K562 (cell line): Measurements from ENCODE around the gene PODXL. TPM values are rescaled to one million over a fixed set of nuclear protein-coding genes. Genes with fewer than 3 reads are reported as not detected.

Experiments
- ATAC-seq: fragments of 200-7000 bp; cut with Tn5 transposase; 3 replicates; pipeline ENCODE4 v1.9.1; 2020; ENCODE audit warnings: moderate library complexity
- BruUV-seq: library from RNA; stranded (reverse); fragments of 400-500 nt; replicated peaks from 2 replicates; lab custom pipeline; 2021; lab: Mats Ljungman, UMichigan
- CTCF ChIA-PET: fragments of 300-600 bp; formaldehyde crosslinking; extraction: SDS; loops from one replicate; lab custom pipeline; 2021; ENCODE audit warnings: low intra/inter-chr PET ratio; lab: Yijun Ruan, JAX
- POLR2A ChIA-PET: fragments of 300-600, 350-650 bp; sonication (Branson Sonifier 250); formaldehyde crosslinking; extraction: SDS; loops from one replicate; lab custom pipeline; 2021; ENCODE audit warnings: antibody characterized with exemption, inconsistent platforms; lab: Yijun Ruan, JAX
- DNase-seq, 4 experiments: peaks; one replicate each; pipeline versions ENCODE4 v3.0.0 to v3.0.0-alpha.2; 2011 to 2018; ENCODE audit warnings: low spot score in 3 of 4, mixed read lengths in 3 of 4; ENCODE audit errors: extremely low read depth in 1 of 4
- FAIRE-seq: peaks from 2 replicates; lab custom pipeline; 2011; peaks lifted over from hg19 to GRCh38; lab: Jason Lieb, UNC
- H2AFZ ChIP-seq: 2 replicates; pipeline ENCODE4 v1.6.0; 2011; ENCODE audit warnings: low read depth, low read length, control low read depth, inconsistent platforms
- H3K27ac ChIP-seq: fragments of 200-600 bp; 3 replicates; pipeline ENCODE4 v1.8.0; 2011; ENCODE audit warnings: low read depth, mild to moderate bottlenecking, control low read depth, inconsistent platforms, low read length, moderate library complexity, mixed read lengths; ENCODE audit errors: extremely low read depth
- H3K27me3 ChIP-seq, 2 experiments: fragments of 300-600 bp in 1 of 2; 2 replicates in 1 of 2; 3 replicates in 1 of 2; pipeline versions ENCODE4 v1.6.0 to v1.8.0; 2011; ENCODE audit warnings: inconsistent platforms in 2 of 2, low read length in 2 of 2, mild to moderate bottlenecking in 1 of 2, mixed read lengths in 1 of 2, moderate library complexity in 1 of 2; ENCODE audit not compliant: control insufficient read depth in 2 of 2, insufficient read depth in 2 of 2
- H3K36me3 ChIP-seq: fragments of 300-600 bp; 3 replicates; pipeline ENCODE4 v1.8.0; 2011; ENCODE audit warnings: mild to moderate bottlenecking, low read length, inconsistent platforms; ENCODE audit not compliant: control insufficient read depth, insufficient read depth
- H3K4me1 ChIP-seq, 2 experiments: fragments of 200-600 bp in 1 of 2; replicated peaks in 1 of 2; 2 replicates in 1 of 2; 3 replicates in 1 of 2; pipeline versions ENCODE4 v1.5.1 to v1.8.0; 2011; ENCODE audit warnings: inconsistent platforms in 2 of 2, low read length in 2 of 2, mild to moderate bottlenecking in 1 of 2, mixed read lengths in 1 of 2, moderate library complexity in 1 of 2; ENCODE audit not compliant: control insufficient read depth in 2 of 2, insufficient read depth in 2 of 2
- H3K4me2 ChIP-seq: 2 replicates; pipeline ENCODE4 v1.6.1; 2011; ENCODE audit warnings: low read length, control low read depth, inconsistent platforms, mixed read lengths; ENCODE audit not compliant: insufficient read depth
- H3K4me3 ChIP-seq: fragments of 200-600 bp; sonication (generic), shearing (Covaris generic); 2 replicates; pipeline ENCODE4 v1.5.1; 2016; ENCODE audit warnings: control low read depth, inconsistent platforms
- H3K79me2 ChIP-seq: fragments of 200-600 bp; 3 replicates; pipeline ENCODE4 v1.8.0; 2011; ENCODE audit warnings: low read length, inconsistent platforms; ENCODE audit not compliant: control insufficient read depth, insufficient read depth
- H3K9ac ChIP-seq, 2 experiments: 2 replicates each; pipeline versions ENCODE4 v1.6.0 to v1.6.1; 2011; ENCODE audit warnings: low read depth in 2 of 2, low read length in 2 of 2, control low read depth in 1 of 2, inconsistent platforms in 1 of 2, mild to moderate bottlenecking in 1 of 2, mixed read lengths in 1 of 2; ENCODE audit not compliant: insufficient read depth in 1 of 2
- H3K9me1 ChIP-seq: one replicate; pipeline ENCODE4 v1.6.0; 2011; ENCODE audit warnings: inconsistent platforms, mild to moderate bottlenecking, low read length, moderate library complexity; ENCODE audit not compliant: control insufficient read depth, insufficient read depth
- H3K9me3 ChIP-seq: replicated peaks from 2 replicates; pipeline ENCODE4 v1.5.1; 2011; ENCODE audit warnings: low read depth, low read length, inconsistent platforms; ENCODE audit not compliant: control insufficient read depth, insufficient read depth
- H4K20me1 ChIP-seq: replicated peaks from 2 replicates; pipeline ENCODE4 v1.6.1; 2011; ENCODE audit warnings: low read length, inconsistent platforms, mixed read lengths; ENCODE audit not compliant: control insufficient read depth, insufficient read depth
- ELF1 ChIP-seq: fragments of 200-800 bp; sonication (Bioruptor generic); IDR thresholded peaks from 2 replicates; pipeline ENCODE4 v1.6.1; 2016; ENCODE audit warnings: missing genetic modification characterization, missing compliant biosample characterization
- GABPB2 ChIP-seq: fragments of 250-450 bp; sonication (Bioruptor Pico); conservative IDR thresholded peaks from 2 replicates; pipeline ENCODE4 v1.5.1; 2021; ENCODE audit warnings: mild to moderate bottlenecking
- ID3 ChIP-seq, 2 experiments: fragments of 250-450 bp in 1 of 2; fragments of 450-650 bp in 1 of 2; sonication (Bioruptor Pico) in 1 of 2; IDR thresholded peaks; 2 replicates each; pipeline versions ENCODE4 v1.6.1 to v1.8.0; 2016 to 2021; ENCODE audit warnings: mild to moderate bottlenecking in 2 of 2, moderate library complexity in 2 of 2, missing compliant biosample characterization in 1 of 2, missing genetic modification characterization in 1 of 2
- KLF6 ChIP-seq: fragments of 250-450 bp; sonication (Bioruptor Pico); IDR thresholded peaks from 2 replicates; pipeline ENCODE4 v1.4.0; 2020; ENCODE audit warnings: mild to moderate bottlenecking, moderate library complexity, borderline replicate concordance
- MED1 ChIP-seq: sonication (generic); formaldehyde crosslinking; IDR thresholded peaks from 2 replicates; pipeline ENCODE4 v1.8.1; 2023; ENCODE audit warnings: missing genetic modification reagents, borderline replicate concordance
- PRPF4 ChIP-seq: fragments of 200-400 bp; formaldehyde crosslinking; IDR thresholded peaks from one replicate; pipeline ENCODE4 v1.6.1; 2017; ENCODE audit warnings: low read length, low read depth, mild to moderate bottlenecking; ENCODE audit not compliant: insufficient read depth, poor library complexity, severe bottlenecking
- SMARCA4 ChIP-seq: fragments of 450-650 bp; IDR thresholded peaks from 2 replicates; pipeline ENCODE4 v1.6.1; 2016
- ZBTB1 ChIP-seq: sonication (generic); formaldehyde crosslinking; IDR thresholded peaks from 2 replicates; pipeline ENCODE4 v1.8.1; 2023; ENCODE audit warnings: missing genetic modification reagents, low read depth, mild to moderate bottlenecking, borderline replicate concordance
- ZBTB9 ChIP-seq: fragments of 450-650 bp; formaldehyde crosslinking; IDR thresholded peaks from 2 replicates; pipeline ENCODE4 v1.4.0; 2020; ENCODE audit warnings: mild to moderate bottlenecking, moderate library complexity
- ZNF583 ChIP-seq: fragments of 250-450 bp; sonication (Bioruptor Pico); IDR thresholded peaks from 2 replicates; pipeline ENCODE4 v1.4.0; 2020
- ZNF79 ChIP-seq: fragments of 250-450 bp; sonication (Bioruptor Pico); IDR thresholded peaks from 2 replicates; pipeline ENCODE4 v1.4.0; 2020; ENCODE audit warnings: low read depth, mild to moderate bottlenecking, moderate library complexity
- WGBS: fragments of 100-300 bp; shearing (Covaris generic); methylation state at CpG from one replicate; pipeline ENCODE4 v1.1.6; 2016; ENCODE audit warnings: low coverage, mixed read lengths; ENCODE audit not compliant: insufficient coverage; ENCODE audit errors: missing lambda C conversion rate; 5-methylcytosine and 5-hydroxymethylcytosine counted together
- in situ Hi-C: fragments of 300-500 bp; cut with MboI; formaldehyde crosslinking; loops from 4 replicates; pipeline ENCODE4 v1.15.0; 2018; ENCODE audit warnings: inconsistent platforms, mixed read lengths
- intact Hi-C: fragments of 100-400 bp; cut with micrococcal nuclease; formaldehyde crosslinking; loops from 2 replicates; pipeline ENCODE4 v1.14.2; 2022
- polyA plus RNA-seq, 8 experiments: library from polyadenylated mRNA; depleted of rRNA in 4 of 8; stranded (reverse) in 5 of 8; unstranded in 3 of 8; fragments of >200 nt; fragmentation: Nextera tagmentation in 2 of 8; fragmentation: Illumina TruSeq in 1 of 8; extraction: Ambion mirVana in 2 of 8; extraction: Trizol in 1 of 8; gene quantifications; 2 replicates each; pipeline versions ENCODE4 v1.2.1 to v1.2.3, GENCODE V29; 2011 to 2014; ENCODE audit warnings: inconsistent platforms in 1 of 8, missing spikeins in 1 of 8
- total RNA-seq, 7 experiments: library from RNA; depleted of rRNA in 6 of 7; stranded (reverse); fragments of >200 nt in 6 of 7; fragmentation: Illumina TruSeq in 2 of 7; extraction: Trizol in 2 of 7; gene quantifications; 2 replicates each; pipeline versions ENCODE4 v1.2.1 to v1.2.3, GENCODE V29; 2011 to 2021; ENCODE audit warnings: low replicate concordance in 1 of 7
- TF ChIP-seq, protein P1 (sequence below), 3 experiments: fragments of 200-800 bp in 1 of 3; fragments of 250-450 bp in 1 of 3; fragments of 450-650 bp in 1 of 3; sonication (Bioruptor Pico) in 1 of 3; sonication (Bioruptor generic) in 1 of 3; formaldehyde crosslinking in 1 of 3; IDR thresholded peaks; 2 replicates each; pipeline versions ENCODE4 v1.6.1 to v1.8.0; 2016 to 2022; ENCODE audit warnings: mild to moderate bottlenecking in 2 of 3, missing genetic modification characterization in 2 of 3, missing compliant biosample characterization in 1 of 3, moderate library complexity in 1 of 3

The PODXL gene
- total and polyA plus RNA-seq, 9 of the 15 experiments (the other 6 are each of a cell fraction or from before 2014, with no cell fraction given): 0.01 to 0.73 (median 0.07) TPM

- ChIA-PET CTCF (no interaction called here), POLR2A (no interaction called here)
- ATAC-seq (no peak), FAIRE-seq (no peak), DNase-seq (no peak)
- H3K79me2 ChIP-seq: no peaks in the 10 kb centered on the region
- no peak overlapping the region for H3K27ac ChIP-seq
- no peak overlapping the region for H3K4me2 ChIP-seq
- H3K4me3 ChIP-seq: no peak overlapping the region
- no peak overlapping the region for H3K9ac ChIP-seq
- peaks cover 41 to 64% of the 10 kb centered on the region in 2 experiments for H3K27me3 ChIP-seq
- H4K20me1 ChIP-seq: peaks cover 6% of the 10 kb centered on the region; the same call in 1 of the 2 replicates
- BruUV-seq: no TSS peak
- TF ChIP-seq GABPB2 (CRISPR knock-in tag): no peak
- no peak for TF ChIP-seq ZBTB9 (CRISPR knock-in tag)
- TF ChIP-seq ID3 (CRISPR knock-in tag; IDR thresholded peaks at IDR 0.05): no peak
- TF ChIP-seq ID3 (tag; IDR thresholded peaks at IDR 0.05): no peak
- TF ChIP-seq KLF6 (CRISPR knock-in tag): no peak
- TF ChIP-seq ELF1 (tag): no peak
- TF ChIP-seq, protein P1, sequence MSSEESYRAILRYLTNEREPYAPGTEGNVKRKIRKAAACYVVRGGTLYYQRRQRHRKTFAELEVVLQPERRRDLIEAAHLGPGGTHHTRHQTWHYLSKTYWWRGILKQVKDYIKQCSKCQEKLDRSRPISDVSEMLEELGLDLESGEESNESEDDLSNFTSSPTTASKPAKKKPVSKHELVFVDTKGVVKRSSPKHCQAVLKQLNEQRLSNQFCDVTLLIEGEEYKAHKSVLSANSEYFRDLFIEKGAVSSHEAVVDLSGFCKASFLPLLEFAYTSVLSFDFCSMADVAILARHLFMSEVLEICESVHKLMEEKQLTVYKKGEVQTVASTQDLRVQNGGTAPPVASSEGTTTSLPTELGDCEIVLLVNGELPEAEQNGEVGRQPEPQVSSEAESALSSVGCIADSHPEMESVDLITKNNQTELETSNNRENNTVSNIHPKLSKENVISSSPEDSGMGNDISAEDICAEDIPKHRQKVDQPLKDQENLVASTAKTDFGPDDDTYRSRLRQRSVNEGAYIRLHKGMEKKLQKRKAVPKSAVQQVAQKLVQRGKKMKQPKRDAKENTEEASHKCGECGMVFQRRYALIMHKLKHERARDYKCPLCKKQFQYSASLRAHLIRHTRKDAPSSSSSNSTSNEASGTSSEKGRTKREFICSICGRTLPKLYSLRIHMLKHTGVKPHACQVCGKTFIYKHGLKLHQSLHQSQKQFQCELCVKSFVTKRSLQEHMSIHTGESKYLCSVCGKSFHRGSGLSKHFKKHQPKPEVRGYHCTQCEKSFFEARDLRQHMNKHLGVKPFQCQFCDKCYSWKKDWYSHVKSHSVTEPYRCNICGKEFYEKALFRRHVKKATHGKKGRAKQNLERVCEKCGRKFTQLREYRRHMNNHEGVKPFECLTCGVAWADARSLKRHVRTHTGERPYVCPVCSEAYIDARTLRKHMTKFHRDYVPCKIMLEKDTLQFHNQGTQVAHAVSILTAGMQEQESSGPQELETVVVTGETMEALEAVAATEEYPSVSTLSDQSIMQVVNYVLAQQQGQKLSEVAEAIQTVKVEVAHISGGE (CRISPR knock-in tag; IDR thresholded peaks at IDR 0.05): no peak
- no peak for TF ChIP-seq ZNF79 (CRISPR knock-in tag)
- TF ChIP-seq MED1 (CRISPR knock-in tag): no peak
- no peak for TF ChIP-seq ZNF583 (CRISPR knock-in tag)
- no peak for TF ChIP-seq ZBTB1 (CRISPR knock-in tag)
- TF ChIP-seq SMARCA4: no peak
- TF ChIP-seq PRPF4: no peak
- no peaks in the 10 kb centered on the region for H3K9me1 ChIP-seq
- in situ Hi-C loops (no loop called here), intact Hi-C loops (no loop called here)
- no peak overlapping the region for H2AFZ ChIP-seq
- H3K4me1 ChIP-seq: peaks cover 0 to 5% of the 10 kb centered on the region in 2 experiments; a peak in 1 of 5 replicates
- WGBS: 0% methylated on average over 3 of the region's 3 CpGs
- no peaks in the 10 kb centered on the region for H3K9me3 ChIP-seq
- H3K36me3 ChIP-seq: no peaks in the 10 kb centered on the region
Observed at GRCh38 chr7:131529179-131529578, 27.2 kb downstream of the PODXL start.
